ENCODE measurements around the gene GLRX. TPM values are rescaled to one million over a fixed set of nuclear protein-coding genes. Genes with fewer than 3 reads are reported as not detected.
"Not testable (repeated sequence)": the region's sequence is repeated elsewhere in the genome, so short reads cannot be mapped to it uniquely, and the experiment has no call there.

Gene GLRX
- total and polyA plus RNA-seq, 11 donors = 69.7 to 293 (median 116) TPM

DNA sequence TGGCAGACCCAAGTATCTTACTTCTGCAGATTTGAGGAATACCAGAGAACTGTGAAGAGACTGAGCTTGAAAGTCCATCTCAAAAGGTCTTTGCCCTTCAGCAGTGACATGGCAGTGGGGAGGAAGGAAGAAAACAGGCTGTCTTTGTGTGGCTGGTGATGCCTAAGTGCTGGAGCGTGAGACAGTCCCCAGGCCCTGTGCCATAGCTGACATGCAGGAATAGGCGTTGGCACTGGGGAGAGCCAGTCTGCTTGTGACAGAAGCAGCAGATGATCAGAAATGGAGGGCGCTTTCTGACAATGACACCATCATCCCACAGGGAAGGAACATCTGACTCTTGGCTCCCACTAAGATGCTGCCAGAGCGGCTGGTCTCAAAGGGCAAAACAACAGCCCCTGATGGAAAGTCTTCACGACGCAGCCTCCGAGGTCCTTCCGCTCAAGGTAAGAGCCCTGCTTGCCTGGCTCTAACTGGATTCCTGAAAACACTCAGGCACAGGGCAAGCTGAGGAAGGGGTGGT, 15.5 kb upstream of the GLRX start:
- H3K36me3 ChIP-seq = no peaks in the 10 kb centered on the region
- H3K27me3 ChIP-seq = no peaks in the 10 kb centered on the region
- H3K27ac ChIP-seq = peak overlapping the region in 2 of 12 donors; percentile 17 to 87
- TF ChIP-seq, protein P1, sequence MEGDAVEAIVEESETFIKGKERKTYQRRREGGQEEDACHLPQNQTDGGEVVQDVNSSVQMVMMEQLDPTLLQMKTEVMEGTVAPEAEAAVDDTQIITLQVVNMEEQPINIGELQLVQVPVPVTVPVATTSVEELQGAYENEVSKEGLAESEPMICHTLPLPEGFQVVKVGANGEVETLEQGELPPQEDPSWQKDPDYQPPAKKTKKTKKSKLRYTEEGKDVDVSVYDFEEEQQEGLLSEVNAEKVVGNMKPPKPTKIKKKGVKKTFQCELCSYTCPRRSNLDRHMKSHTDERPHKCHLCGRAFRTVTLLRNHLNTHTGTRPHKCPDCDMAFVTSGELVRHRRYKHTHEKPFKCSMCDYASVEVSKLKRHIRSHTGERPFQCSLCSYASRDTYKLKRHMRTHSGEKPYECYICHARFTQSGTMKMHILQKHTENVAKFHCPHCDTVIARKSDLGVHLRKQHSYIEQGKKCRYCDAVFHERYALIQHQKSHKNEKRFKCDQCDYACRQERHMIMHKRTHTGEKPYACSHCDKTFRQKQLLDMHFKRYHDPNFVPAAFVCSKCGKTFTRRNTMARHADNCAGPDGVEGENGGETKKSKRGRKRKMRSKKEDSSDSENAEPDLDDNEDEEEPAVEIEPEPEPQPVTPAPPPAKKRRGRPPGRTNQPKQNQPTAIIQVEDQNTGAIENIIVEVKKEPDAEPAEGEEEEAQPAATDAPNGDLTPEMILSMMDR (IDR thresholded peaks at IDR 0.05) = no peak
- no peak for TF ChIP-seq POLR2A (IDR thresholded peaks at IDR 0.05)
- H3K4me3 ChIP-seq = no peak overlapping the region
- 84 to 90% (median 88%) methylated on average over 8 of the region's 8 CpGs for WGBS, 4 donors
- intact Hi-C loops (cut with DNase I) = loop anchor here in 2 of 10 donors (5.0 kb wide), 2 partner anchors 36 to 191 kb away; partner anchors contain the start of gene RFESD (in 1 of the 2)
- ATAC-seq (peak in 1 of 4 donors; percentile 24), DNase-seq (peak in 1 of 5 donors; percentile 45)
- no peaks in the 10 kb centered on the region for H3K9me3 ChIP-seq
- peaks cover 0 to 82% (median 28%) of the 10 kb centered on the region in 12 donors for H3K4me1 ChIP-seq

DNA sequence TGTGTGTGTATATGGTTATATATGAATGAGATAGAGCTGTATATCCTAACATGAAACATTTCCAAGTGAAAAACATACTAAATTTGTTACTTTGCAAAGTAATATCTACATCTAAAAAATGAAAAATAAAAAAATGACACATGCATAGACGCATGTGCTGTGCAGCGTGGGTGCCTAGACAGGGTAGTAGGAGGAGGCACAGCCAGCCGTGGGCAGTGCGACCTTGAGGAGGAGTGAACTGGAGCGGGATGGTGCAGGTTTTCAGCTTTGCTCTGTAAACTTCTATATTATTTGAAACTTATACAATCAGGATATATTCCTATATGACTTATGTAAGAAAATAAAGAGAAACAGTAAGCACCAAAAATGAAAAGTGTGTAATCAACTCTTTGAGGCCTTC, 15.0 kb upstream of the GLRX start:
- 93 to 96% (median 95%) methylated on average over 5 of the region's 5 CpGs for WGBS, 4 donors
- H3K4me1 ChIP-seq = peaks cover 0 to 77% (median 23%) of the 10 kb centered on the region in 12 donors
- no peak overlapping the region for H3K4me3 ChIP-seq
- no peaks in the 10 kb centered on the region for H3K9me3 ChIP-seq
- intact Hi-C loops (cut with DNase I) = loop anchor here in 2 of 10 donors (5.0 kb wide), 2 partner anchors 35 to 190 kb away; partner anchors contain the start of gene RFESD (in 1 of the 2)
- no peaks in the 10 kb centered on the region for H3K27me3 ChIP-seq
- no peaks in the 10 kb centered on the region for H3K36me3 ChIP-seq
- TF ChIP-seq, protein P1 (IDR thresholded peaks at IDR 0.05) = no peak
- TF ChIP-seq POLR2A (IDR thresholded peaks at IDR 0.05) = no peak
- no peak for ATAC-seq
- H3K27ac ChIP-seq = peak overlapping the region in 2 of 12 donors; percentile 17 to 87
- no peak for DNase-seq

DNA sequence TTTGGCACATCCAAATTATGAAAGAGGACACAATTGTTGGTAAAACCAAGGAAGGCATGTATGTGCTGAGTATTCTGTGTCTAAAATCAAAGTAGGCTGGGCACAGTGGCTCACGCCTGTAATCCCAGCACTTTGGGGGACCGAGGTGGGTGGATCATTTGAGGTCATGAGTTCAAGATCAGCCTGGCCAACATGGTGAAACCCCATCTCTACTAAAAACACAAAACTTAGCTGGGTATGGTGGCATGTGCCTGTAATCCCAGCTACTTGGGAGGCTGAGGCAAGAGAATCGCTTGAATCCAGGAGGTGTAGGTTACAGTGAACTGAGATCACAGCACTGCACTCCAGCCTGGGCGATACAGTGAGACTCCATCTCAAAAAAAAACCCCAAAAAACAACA, 14.4 kb upstream of the GLRX start:
- intact Hi-C loops (cut with DNase I) = loop anchor here in 2 of 10 donors (5.0 kb wide), 2 partner anchors 35 to 190 kb away; partner anchors contain the start of gene RFESD (in 1 of the 2)

DNA sequence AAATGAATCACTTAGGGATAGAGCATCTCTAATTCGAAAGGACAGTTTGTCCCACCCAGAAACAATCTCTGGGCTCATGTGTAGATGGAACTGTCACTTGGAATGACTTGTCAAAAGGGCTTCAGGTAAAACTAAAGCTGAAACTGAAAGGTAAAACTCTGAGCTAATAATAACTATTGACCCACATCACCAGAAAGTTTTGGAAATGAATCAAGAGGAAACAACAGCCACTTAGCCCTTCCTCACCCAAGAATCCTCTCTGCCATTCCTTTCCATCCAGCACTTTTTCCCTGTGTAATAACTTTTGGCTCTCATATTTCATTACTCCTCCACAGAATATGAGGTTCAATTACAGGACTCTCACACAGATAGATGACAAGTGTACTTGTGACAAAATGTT, 14.0 kb upstream of the GLRX start:
- Histone ChIP-seq H3K9me3 (no peaks in the 10 kb centered on the region), H3K36me3 (no peaks in the 10 kb centered on the region), H3K4me3 (peak overlapping the region in 2 of 12 donors; percentile 68 to 72), H3K4me1 (peaks cover 0 to 68% (median 20%) of the 10 kb centered on the region in 12 donors), H3K27me3 (no peaks in the 10 kb centered on the region), H3K27ac (peak overlapping the region in 7 of 12 donors; percentile 6 to 98 (median 18))
- DNase-seq (no peak), ATAC-seq (no peak)
- intact Hi-C loops (cut with DNase I) = loop anchor here in 2 of 10 donors (5.0 kb wide), 2 partner anchors 34 to 189 kb away; partner anchors contain the start of gene RFESD (in 1 of the 2)
- WGBS, 4 donors = 85 to 97% (median 90%) methylated on average over 1 of the region's 1 CpG
- TF ChIP-seq, protein P1 (IDR thresholded peaks at IDR 0.05) = no peak
- TF ChIP-seq POLR2A (IDR thresholded peaks at IDR 0.05) = no peak

More for the DNA sequence above, 14.4 kb upstream of the GLRX start:
- not testable (repeated sequence) for H3K36me3 ChIP-seq, H3K9me3 ChIP-seq, H3K4me3 ChIP-seq, H3K27me3 ChIP-seq, DNase-seq, ATAC-seq
- peak overlapping the region in 7 of 12 donors; percentile 6 to 98 (median 18) for H3K27ac ChIP-seq
- 94 to 97% (median 96%) methylated on average over 4 of the region's 4 CpGs for WGBS, 4 donors
- peaks cover 0 to 72% (median 22%) of the 10 kb centered on the region in 12 donors for H3K4me1 ChIP-seq

Data from heart left ventricle (tissue), 16 donors.